Measurements from ENCODE around the gene BAHCC1. TPM values are rescaled to one million over a fixed set of nuclear protein-coding genes. Genes with fewer than 3 reads are reported as not detected.

Gene BAHCC1
- total and polyA plus RNA-seq, 2 of the 8 experiments (the other 6 are each of a cell fraction or from before 2014, with no cell fraction given): 0.26 to 0.58 TPM

DNA sequence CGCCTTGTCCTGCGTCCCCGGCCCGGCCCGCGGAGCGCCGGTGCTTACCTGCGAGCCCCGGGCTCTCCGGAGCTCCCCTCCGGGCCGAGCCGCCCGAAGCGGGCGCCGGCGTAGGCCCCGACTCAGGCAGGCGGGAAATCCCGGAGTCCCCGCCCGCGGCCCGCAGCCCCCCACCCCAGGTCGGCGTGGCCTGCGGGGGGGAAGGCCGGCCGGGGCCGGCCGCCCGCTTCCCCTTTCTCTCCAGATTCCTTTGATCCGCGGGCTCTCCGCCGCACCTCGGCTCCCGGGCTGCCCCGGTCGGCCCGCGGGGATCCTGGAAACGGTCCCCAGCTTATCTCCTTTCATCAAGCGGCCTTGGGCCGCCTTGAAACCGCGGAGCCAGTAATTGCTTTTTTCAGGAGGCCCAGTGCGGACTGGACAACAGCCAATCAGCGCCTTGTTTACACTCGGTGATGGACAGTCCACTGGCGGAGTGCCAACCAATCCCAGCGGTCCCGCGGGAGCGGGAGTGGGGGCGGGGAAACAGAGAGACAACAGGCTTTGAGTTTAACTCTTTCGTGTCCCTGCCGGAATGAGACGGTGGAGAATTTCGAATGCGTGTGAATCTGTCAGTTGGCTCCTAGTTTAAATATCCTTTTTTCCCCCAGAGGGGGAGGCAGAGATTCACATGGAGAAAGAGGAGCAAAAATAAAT is 1.4 kb upstream of the BAHCC1 start (continued):
- TF ChIP-seq RBBP5 (IDR thresholded peaks at IDR 0.05; ENCODE audit: borderline replicate concordance, low read depth, low read length) (no peak), SP2 (IDR thresholded peaks at IDR 0.05; ENCODE audit: low read length) (peak; percentile 57), POU5F1 (IDR thresholded peaks at IDR 0.05; ENCODE audit: low read depth, low read length) (no peak; the same call in 1 of the 2 replicates), BCL11A (IDR thresholded peaks at IDR 0.05; ENCODE audit: low read depth in 2 of 2, low read length in 2 of 2) (no peak), SIN3A (conservative IDR thresholded peaks at IDR 0.05 in 1 of 2, IDR thresholded peaks at IDR 0.05 in 1 of 2; ENCODE audit: low read depth in 1 of 2, low read length in 2 of 2) (peak; percentile 75 to 87; a peak in 3 of 4 replicates), TAF1 (IDR thresholded peaks at IDR 0.05; ENCODE audit: low read depth, low read length) (0 out of 2 replicates have a peak, but pooled peaks have one; percentile 14), NANOG (IDR thresholded peaks at IDR 0.05; ENCODE audit: insufficient read depth, low read depth, low read length, poor library complexity, severe bottlenecking) (peak; percentile 72), EGR1 (IDR thresholded peaks at IDR 0.05; ENCODE audit: borderline replicate concordance, low read depth, low read length) (0 out of 2 replicates have a peak, but pooled peaks have one; percentile 24), CREB1 (IDR thresholded peaks at IDR 0.05) (peak; percentile 49; the same call in 1 of the 2 replicates), RNF2 (IDR thresholded peaks at IDR 0.05; ENCODE audit: borderline replicate concordance, low read depth, low read length, missing control alignments, poor library complexity, severe bottlenecking) (no peak), CHD2 (IDR thresholded peaks at IDR 0.05; ENCODE audit: low read length) (peak; percentile 84), CEBPB (IDR thresholded peaks at IDR 0.05; ENCODE audit: low read depth, low read length) (no peak), CBX5 (IDR thresholded peaks at IDR 0.05; ENCODE audit: low read depth, low read length) (no peak), KDM1A (IDR thresholded peaks at IDR 0.05; ENCODE audit: borderline replicate concordance, low read length) (no peak), RAD21 (IDR thresholded peaks at IDR 0.05 in 1 of 2, conservative IDR thresholded peaks at IDR 0.05 in 1 of 2; ENCODE audit: low read depth in 2 of 2, low read length in 2 of 2) (no peak), RXRA (IDR thresholded peaks at IDR 0.05; ENCODE audit: insufficient read depth, low read depth, low read length) (no peak), PHF8 (conservative IDR thresholded peaks at IDR 0.05; ENCODE audit: low read depth, low read length) (peak; percentile 49), EP300 (IDR thresholded peaks at IDR 0.05; ENCODE audit: borderline replicate concordance in 1 of 2, low read depth in 2 of 2, low read length in 2 of 2) (no peak; a peak in 1 of 3 replicates), SUZ12 (IDR thresholded peaks at IDR 0.05; ENCODE audit: low read length) (no peak), ZNF274 (IDR thresholded peaks at IDR 0.05; ENCODE audit: borderline replicate concordance, extremely low read depth, low read length) (no peak), MAFK (IDR thresholded peaks at IDR 0.05; ENCODE audit: low read depth, low read length) (no peak), POLR2AphosphoS5 (IDR thresholded peaks at IDR 0.05; ENCODE audit: low read depth, low read length) (no peak), TBP (IDR thresholded peaks at IDR 0.05; ENCODE audit: low read depth, low read length) (peak; percentile 58; the same call in 1 of the 2 replicates)
- TF ChIP-seq, protein P1, sequence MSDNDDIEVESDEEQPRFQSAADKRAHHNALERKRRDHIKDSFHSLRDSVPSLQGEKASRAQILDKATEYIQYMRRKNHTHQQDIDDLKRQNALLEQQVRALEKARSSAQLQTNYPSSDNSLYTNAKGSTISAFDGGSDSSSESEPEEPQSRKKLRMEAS (IDR thresholded peaks at IDR 0.05): no peak; the same call in 1 of the 2 replicates

All from H1 (cell line).